AG09309 (cell line): ENCODE measurements around the gene MON1B.

Experiments
- DNase-seq: peaks from one replicate; pipeline ENCODE4 v3.0.0-alpha.2; 2010; ENCODE audit warnings: low read depth
- H3K4me3 ChIP-seq: 2 replicates; pipeline ENCODE4 v1.5.1; 2011; ENCODE audit warnings: mild to moderate bottlenecking, low read depth, low read length, moderate library complexity; ENCODE audit not compliant: control insufficient read depth
- CTCF ChIP-seq: IDR thresholded peaks from 2 replicates; pipeline ENCODE4 v1.5.1; 2011; ENCODE audit warnings: mild to moderate bottlenecking, low read depth, low read length, inconsistent platforms; ENCODE audit not compliant: insufficient read depth, control insufficient read depth; ENCODE audit errors: missing control alignments

MON1B gene

GRCh38 chr16:77197747-77198146, 6.8 kb downstream of the MON1B start:
- H3K4me3 ChIP-seq: no peak overlapping the region
- no peak for DNase-seq
- no peak for TF ChIP-seq CTCF

DNA sequence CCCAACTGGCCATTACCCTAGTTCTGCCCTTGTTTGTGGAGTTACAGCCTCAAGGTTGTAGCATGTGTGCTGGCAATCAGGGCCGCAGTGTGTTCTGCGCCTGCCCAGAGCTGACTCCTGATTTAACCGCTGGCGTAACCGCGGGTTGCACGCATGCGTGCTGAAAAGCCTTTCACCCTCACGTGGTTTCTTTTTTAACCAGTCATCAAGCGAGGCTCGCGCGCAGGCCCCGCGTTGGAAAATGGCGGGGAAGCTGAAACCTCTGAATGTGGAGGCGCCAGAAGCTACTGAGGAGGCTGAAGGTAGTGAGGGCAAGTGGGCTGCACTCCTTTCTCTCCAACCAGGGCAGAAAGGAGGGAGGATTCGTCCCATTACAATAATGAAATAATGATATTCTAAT, 8.2 kb downstream of the MON1B start, which contains the start of gene SYCE1L:
SYCE1L (plus strand) TSS at position 198 of the 400 bp plus-strand sequence; CDS start at position 242, 44 bp downstream.
- no peak within 1 kb of the TSS for H3K4me3 ChIP-seq
- DNase-seq: no peak
- no peak for TF ChIP-seq CTCF

DNA sequence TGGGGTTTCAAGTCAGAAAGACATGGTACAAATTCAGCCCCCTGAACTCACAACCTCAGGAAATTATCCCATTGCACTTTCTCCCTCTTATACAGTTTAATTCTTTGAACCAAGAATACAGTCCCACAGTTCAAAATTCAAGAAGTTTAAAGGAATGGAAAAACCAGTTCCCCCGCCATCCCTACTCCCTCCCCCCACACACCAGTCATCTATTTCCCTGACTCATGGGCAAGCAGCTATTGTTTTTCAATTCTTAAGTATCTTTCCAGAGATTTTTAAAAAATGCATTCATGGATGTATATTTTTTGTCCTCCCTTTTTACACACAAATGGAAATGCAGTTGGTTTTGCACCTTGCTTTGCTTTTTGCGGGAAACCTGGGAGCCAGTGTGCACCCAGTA, 15.5 kb downstream of the MON1B start:
- no peak for DNase-seq
- TF ChIP-seq CTCF: no peak
- H3K4me3 ChIP-seq: no peak overlapping the region

- TF ChIP-seq CTCF: no peak
- no peak overlapping the region for H3K4me3 ChIP-seq
Observed at GRCh38 chr16:77207030-77207429, 16.0 kb downstream of the MON1B start.

DNA sequence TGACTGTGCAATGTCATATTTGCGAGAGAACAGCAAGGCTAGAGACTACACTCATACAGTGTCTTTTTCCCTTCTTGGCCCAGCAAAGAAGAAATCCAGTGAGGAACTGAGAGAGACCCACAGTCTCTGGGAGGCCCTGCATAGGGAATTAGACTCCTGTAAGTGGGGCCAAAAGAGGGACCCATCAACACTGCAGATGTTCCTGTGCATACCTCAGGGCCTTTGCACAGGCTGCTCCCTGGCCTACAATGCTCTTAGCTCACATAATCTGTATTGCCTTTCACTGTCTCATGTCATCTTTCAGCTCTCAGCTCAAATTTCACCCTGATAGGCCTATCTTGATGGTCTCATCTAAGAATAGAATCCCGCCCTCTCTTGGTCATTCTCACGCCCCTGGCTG, 17.4 kb downstream of the MON1B start:
- DNase-seq: no peak
- H3K4me3 ChIP-seq: no peak overlapping the region
- TF ChIP-seq CTCF: no peak

More at GRCh38 chr16:77207030-77207429, 16.0 kb downstream of the MON1B start:
- DNase-seq: no peak

- peak overlapping the region; percentile 45 for H3K4me3 ChIP-seq
- no peak for DNase-seq
- no peak for TF ChIP-seq CTCF
Observed at GRCh38 chr16:77211880-77212740, 21.1 kb downstream of the MON1B start.
